H9 (cell line): Measurements from ENCODE around the gene ARHGEF7. TPM values are rescaled to one million over a fixed set of nuclear protein-coding genes. Genes with fewer than 3 reads are reported as not detected.
A peak's percentile ranks its signal among the peaks of the same experiment; 100 is the strongest.

Experiments
- DNase-seq: peaks from one replicate; pipeline ENCODE4 v3.0.0-alpha.2; 2017
- H2AFZ ChIP-seq: one replicate; pipeline ENCODE4 v1.6.1; 2013; ENCODE audit warnings: mild to moderate bottlenecking, low read length, control low read depth, moderate library complexity
- H2AK5ac ChIP-seq: 2 replicates; pipeline ENCODE4 v1.6.1; 2013; ENCODE audit warnings: low read length, control low read depth, mixed read lengths; ENCODE audit not compliant: insufficient read length
- H2BK120ac ChIP-seq: one replicate; pipeline ENCODE4 v1.6.1; 2013; ENCODE audit warnings: low read depth, mild to moderate bottlenecking, low read length, control low read depth, inconsistent platforms; ENCODE audit not compliant: poor library complexity, severe bottlenecking
- H2BK12ac ChIP-seq: 2 replicates; pipeline ENCODE4 v1.6.1; 2013; ENCODE audit warnings: low read length, control low read depth, mixed read lengths, low read depth; ENCODE audit not compliant: insufficient read length
- H2BK15ac ChIP-seq: 2 replicates; pipeline ENCODE4 v1.6.1; 2013; ENCODE audit warnings: low read depth, low read length, control low read depth
- H2BK20ac ChIP-seq: one replicate; pipeline ENCODE4 v1.6.1; 2013; ENCODE audit warnings: low read depth, mild to moderate bottlenecking, low read length, control low read depth, inconsistent platforms; ENCODE audit not compliant: poor library complexity, severe bottlenecking
- H2BK5ac ChIP-seq: 2 replicates; pipeline ENCODE4 v1.6.1; 2013; ENCODE audit warnings: low read length, control low read depth, mixed read lengths; ENCODE audit not compliant: insufficient read length
- H3K14ac ChIP-seq: 2 replicates; pipeline ENCODE4 v1.6.1; 2013; ENCODE audit warnings: low read length, control low read depth; ENCODE audit not compliant: insufficient read depth
- H3K18ac ChIP-seq: 2 replicates; pipeline ENCODE4 v1.6.1; 2013; ENCODE audit warnings: low read depth, mild to moderate bottlenecking, mixed read lengths, low read length, control low read depth; ENCODE audit not compliant: insufficient read length
- H3K23ac ChIP-seq: 2 replicates; pipeline ENCODE4 v1.6.1; 2013; ENCODE audit warnings: low read length, control low read depth, mixed read lengths, low read depth; ENCODE audit not compliant: insufficient read length
- H3K23me2 ChIP-seq: 2 replicates; pipeline ENCODE4 v1.6.1; 2013; ENCODE audit warnings: low read depth, mild to moderate bottlenecking, mixed read lengths, low read length, control low read depth; ENCODE audit not compliant: insufficient read length, poor library complexity, severe bottlenecking
- H3K27ac ChIP-seq: 2 replicates; pipeline ENCODE4 v1.5.1; 2013; ENCODE audit warnings: low read length, control low read depth, mixed read lengths, low read depth; ENCODE audit not compliant: insufficient read length
- H3K27me3 ChIP-seq: 2 replicates; pipeline ENCODE4 v1.6.1; 2013; ENCODE audit warnings: low read length, control low read depth, inconsistent platforms; ENCODE audit not compliant: insufficient read depth
- H3K4ac ChIP-seq: 2 replicates; pipeline ENCODE4 v1.6.1; 2013; ENCODE audit warnings: low read depth, mild to moderate bottlenecking, control low read depth, inconsistent platforms, low read length, moderate library complexity
- H3K4me1 ChIP-seq: 2 replicates; pipeline ENCODE4 v1.6.1; 2013; ENCODE audit warnings: low read length, control low read depth, inconsistent platforms; ENCODE audit not compliant: insufficient read depth
- H3K4me2 ChIP-seq: 2 replicates; pipeline ENCODE4 v1.6.1; 2013; ENCODE audit warnings: low read length, control low read depth, mixed read lengths; ENCODE audit not compliant: insufficient read length, insufficient read depth
- H3K56ac ChIP-seq: 2 replicates; pipeline ENCODE4 v1.6.1; 2013; ENCODE audit warnings: low read depth, mild to moderate bottlenecking, mixed read lengths, low read length, control low read depth; ENCODE audit not compliant: insufficient read length
- H3K79me1 ChIP-seq: 2 replicates; pipeline ENCODE4 v1.6.1; 2013; ENCODE audit warnings: low read depth, mild to moderate bottlenecking, moderate library complexity, low read length, control low read depth, inconsistent platforms; ENCODE audit not compliant: insufficient read depth, poor library complexity, severe bottlenecking
- H3K79me2 ChIP-seq: 2 replicates; pipeline ENCODE4 v1.6.1; 2013; ENCODE audit warnings: low read length, control low read depth, inconsistent platforms; ENCODE audit not compliant: insufficient read depth
- H3K9ac ChIP-seq: 2 replicates; pipeline ENCODE4 v1.6.1; 2013; ENCODE audit warnings: low read length, control low read depth, mixed read lengths; ENCODE audit not compliant: insufficient read length; ENCODE audit errors: extremely low read depth
- H3K9me3 ChIP-seq: one replicate; pipeline ENCODE4 v1.6.1; 2013; ENCODE audit warnings: low read depth, low read length, inconsistent platforms; ENCODE audit not compliant: control insufficient read depth
- H3T11ph ChIP-seq: one replicate; pipeline ENCODE4 v1.6.1; 2013; ENCODE audit warnings: mild to moderate bottlenecking, low read length, control low read depth, inconsistent platforms
- H4K20me1 ChIP-seq: one replicate; pipeline ENCODE4 v1.6.1; 2013; ENCODE audit not compliant: control insufficient read depth, insufficient read length, insufficient read depth
- H4K5ac ChIP-seq: 2 replicates; pipeline ENCODE4 v1.6.1; 2013; ENCODE audit warnings: low read depth, mild to moderate bottlenecking, mixed read lengths, low read length, control low read depth; ENCODE audit not compliant: insufficient read length
- H4K8ac ChIP-seq: replicated peaks from 2 replicates; pipeline ENCODE4 v1.6.1; 2013; ENCODE audit warnings: low read length, control low read depth, mixed read lengths, low read depth; ENCODE audit not compliant: insufficient read length
- H4K91ac ChIP-seq: 2 replicates; pipeline ENCODE4 v1.6.1; 2013; ENCODE audit warnings: low read depth, mild to moderate bottlenecking, moderate library complexity, mixed read lengths, low read length, control low read depth; ENCODE audit not compliant: insufficient read length
- H3K27ac Mint-ChIP-seq, 3 experiments: 2 replicates in 2 of 3; 3 replicates in 1 of 3; pipeline ENCODE4 v1.8.0; 2020 to 2021; ENCODE audit warnings: mixed read lengths in 3 of 3, mild to moderate bottlenecking in 1 of 3, moderate library complexity in 1 of 3
- H3K27me3 Mint-ChIP-seq: 2 replicates; pipeline ENCODE4 v1.8.0; 2021; ENCODE audit warnings: low read depth, mild to moderate bottlenecking, moderate library complexity, mixed read lengths
- H3K36me3 Mint-ChIP-seq, 3 experiments: 2 replicates in 2 of 3; 3 replicates in 1 of 3; pipeline ENCODE4 v1.8.0; 2020 to 2021; ENCODE audit warnings: low read depth in 3 of 3, mixed read lengths in 3 of 3; ENCODE audit not compliant: insufficient read depth in 1 of 3
- H3K4me1 Mint-ChIP-seq, 2 experiments: 2 replicates each; pipeline ENCODE4 v1.8.0; 2020; ENCODE audit warnings: mixed read lengths in 2 of 2
- H3K4me3 Mint-ChIP-seq, 2 experiments: 2 replicates in 1 of 2; 3 replicates in 1 of 2; pipeline ENCODE4 v1.8.0; 2020 to 2021; ENCODE audit warnings: mild to moderate bottlenecking in 2 of 2, mixed read lengths in 2 of 2, moderate library complexity in 1 of 2
- H3K9me3 Mint-ChIP-seq, 2 experiments: 2 replicates in 1 of 2; 3 replicates in 1 of 2; pipeline ENCODE4 v1.8.0; 2020; ENCODE audit warnings: mild to moderate bottlenecking in 2 of 2, mixed read lengths in 2 of 2, moderate library complexity in 1 of 2
- WGBS: extraction: QIAGEN DNeasy Blood & Tissue Kit; methylation state at CpG from one replicate; pipeline ENCODE4 v1.1.7; 2013; ENCODE audit warnings: missing lambda C conversion rate, low lambda C conversion rate, mixed read lengths; ENCODE audit not compliant: insufficient read length; ENCODE audit errors: extremely low coverage; 5-methylcytosine and 5-hydroxymethylcytosine counted together
- total RNA-seq: library from RNA; stranded (reverse); gene quantifications from 2 replicates; pipeline ENCODE4 v1.2.1, GENCODE V29; 2021
- TF ChIP-seq, protein P1 (sequence below): fragments of 200-600 bp; sonication (generic); conservative IDR thresholded peaks from 3 replicates; pipeline ENCODE4 v1.8.0; 2021; ENCODE audit warnings: antibody characterized with exemption, mild to moderate bottlenecking

The ARHGEF7 gene
- total RNA-seq, 1 experiment from 2014 or later, result 51.9 TPM

GRCh38 chr13:111341886-111342285 lies 226.8 kb downstream of the ARHGEF7 start:
- H3K79me2 ChIP-seq, result no peaks in the 10 kb centered on the region
- no peak overlapping the region for H2BK5ac ChIP-seq
- H3K56ac ChIP-seq, result no peak overlapping the region
- H3K27me3 ChIP-seq, result no peaks in the 10 kb centered on the region
- no peak overlapping the region for H2BK15ac ChIP-seq
- no peaks in the 10 kb centered on the region for H3K9me3 Mint-ChIP-seq
- no peak overlapping the region for H3K27ac ChIP-seq
- no peak overlapping the region for H3K23ac ChIP-seq
- no peak overlapping the region for H3K14ac ChIP-seq
- no peak overlapping the region for H3T11ph ChIP-seq
- H2BK20ac ChIP-seq, result no peak overlapping the region
- H3K4me1 ChIP-seq, result no peaks in the 10 kb centered on the region
- H4K20me1 ChIP-seq, result no peaks in the 10 kb centered on the region
- H2BK120ac ChIP-seq, result no peak overlapping the region
- H3K4me1 Mint-ChIP-seq, result peaks cover 4 to 5% of the 10 kb centered on the region in 2 experiments; a peak in 2 of 4 replicates
- no peak overlapping the region for H3K4me3 Mint-ChIP-seq
- H3K27ac Mint-ChIP-seq, result no peak overlapping the region
- H3K9ac ChIP-seq, result no peak overlapping the region
- H2BK12ac ChIP-seq, result no peak overlapping the region
- H4K8ac ChIP-seq, result no peak overlapping the region
- DNase-seq, result peak; percentile 11
- H4K5ac ChIP-seq, result no peak overlapping the region
- no peak overlapping the region for H3K4me2 ChIP-seq
- no peak overlapping the region for H2AK5ac ChIP-seq
- no peaks in the 10 kb centered on the region for H3K9me3 ChIP-seq
- H2AFZ ChIP-seq, result no peak overlapping the region
- H3K4ac ChIP-seq, result no peak overlapping the region
- no peak overlapping the region for H3K18ac ChIP-seq
- peaks cover 2% of the 10 kb centered on the region for H3K27me3 Mint-ChIP-seq
- no peaks in the 10 kb centered on the region for H3K79me1 ChIP-seq
- no CpG with 5 or more reads among the region's 5 CpGs for WGBS
- H3K36me3 Mint-ChIP-seq, result no peaks in the 10 kb centered on the region; a peak in 1 of 7 replicates
- H4K91ac ChIP-seq, result no peak overlapping the region
- TF ChIP-seq, protein P1, sequence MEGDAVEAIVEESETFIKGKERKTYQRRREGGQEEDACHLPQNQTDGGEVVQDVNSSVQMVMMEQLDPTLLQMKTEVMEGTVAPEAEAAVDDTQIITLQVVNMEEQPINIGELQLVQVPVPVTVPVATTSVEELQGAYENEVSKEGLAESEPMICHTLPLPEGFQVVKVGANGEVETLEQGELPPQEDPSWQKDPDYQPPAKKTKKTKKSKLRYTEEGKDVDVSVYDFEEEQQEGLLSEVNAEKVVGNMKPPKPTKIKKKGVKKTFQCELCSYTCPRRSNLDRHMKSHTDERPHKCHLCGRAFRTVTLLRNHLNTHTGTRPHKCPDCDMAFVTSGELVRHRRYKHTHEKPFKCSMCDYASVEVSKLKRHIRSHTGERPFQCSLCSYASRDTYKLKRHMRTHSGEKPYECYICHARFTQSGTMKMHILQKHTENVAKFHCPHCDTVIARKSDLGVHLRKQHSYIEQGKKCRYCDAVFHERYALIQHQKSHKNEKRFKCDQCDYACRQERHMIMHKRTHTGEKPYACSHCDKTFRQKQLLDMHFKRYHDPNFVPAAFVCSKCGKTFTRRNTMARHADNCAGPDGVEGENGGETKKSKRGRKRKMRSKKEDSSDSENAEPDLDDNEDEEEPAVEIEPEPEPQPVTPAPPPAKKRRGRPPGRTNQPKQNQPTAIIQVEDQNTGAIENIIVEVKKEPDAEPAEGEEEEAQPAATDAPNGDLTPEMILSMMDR, result no peak
- no peaks in the 10 kb centered on the region for H3K23me2 ChIP-seq
